ENCODE data around the gene ZNF629. TPM values are rescaled to one million over a fixed set of nuclear protein-coding genes. Genes with fewer than 3 reads are reported as not detected.
A peak's percentile ranks its signal among the peaks of the same experiment; 100 is the strongest.

Gene ZNF629
- total RNA-seq, 2 experiments from 2014 or later, result 1.6 to 1.7 TPM

DNA sequence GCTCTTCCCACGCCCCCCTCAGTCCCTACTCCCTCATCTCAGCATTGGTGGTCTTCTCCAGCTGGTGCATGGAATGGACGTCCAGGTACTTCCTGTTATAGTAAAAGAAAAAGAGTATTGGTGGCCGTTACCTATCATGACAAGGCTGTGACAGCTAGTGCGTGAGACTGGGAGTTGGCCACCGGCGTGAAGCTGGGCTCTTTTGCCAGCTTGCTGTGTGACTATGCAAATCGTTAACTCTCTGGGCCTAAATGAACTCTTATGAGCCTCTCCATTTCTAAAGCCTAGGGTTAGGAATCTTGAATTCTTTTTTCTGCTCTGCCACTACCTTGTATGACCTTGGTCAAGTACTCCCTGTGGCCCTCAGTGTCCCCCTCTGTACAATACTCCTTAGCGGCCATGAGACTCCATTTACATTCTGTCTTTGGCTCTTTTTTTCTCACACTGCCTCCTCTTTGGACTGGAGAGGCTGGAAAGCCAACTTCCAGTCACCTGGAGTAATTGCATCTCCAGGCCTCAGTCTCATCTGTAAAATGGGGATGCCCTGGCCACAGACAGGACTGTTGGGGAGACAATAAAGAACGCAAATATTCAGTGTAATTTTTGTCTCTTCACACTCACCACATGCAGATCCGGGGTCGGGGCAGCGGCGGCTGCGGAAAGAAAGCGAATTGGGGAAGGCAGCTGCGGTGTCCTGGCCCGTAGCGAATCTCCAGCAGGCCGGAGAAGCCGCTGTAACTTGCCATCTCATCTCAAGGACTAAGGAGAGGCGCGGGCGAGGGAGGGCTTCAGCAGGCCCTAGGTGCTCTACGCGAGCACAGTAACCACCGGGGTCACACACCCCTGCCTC is 26.2 kb downstream of the ZNF629 start:
- H3K9me3 Mint-ChIP-seq, result no peaks in the 10 kb centered on the region
- Histone ChIP-seq H3K4me1 (ENCODE audit: insufficient read depth, low read length) (peaks cover 35% of the 10 kb centered on the region), H3K27me3 (ENCODE audit: control insufficient read depth in 1 of 2, insufficient read depth in 2 of 2, low read length in 2 of 2) (no peaks in the 10 kb centered on the region), H3K27ac (ENCODE audit: low read depth in 1 of 2, low read length in 2 of 2) (no peak overlapping the region), H3K4me3 (ENCODE audit: low read length) (peak overlapping the region; percentile 99), H3K9me3 (ENCODE audit: control insufficient read depth in 1 of 2, insufficient read depth in 1 of 2, low read length in 2 of 2) (no peaks in the 10 kb centered on the region), H3K36me3 (ENCODE audit: insufficient read depth, low read length) (peaks cover 45% of the 10 kb centered on the region)
- ChIA-PET CTCF (no interaction called here), POLR2A (interaction anchor here (1.0 to 3.6 kb wide), 2 partner anchors 13 to 54 kb away, joined by 3 to 18 read pairs; partner anchors contain the start of gene PHKG2)
- intact Hi-C loops (cut with DNase I, micrococcal nuclease), result loop anchor here in 1 of 2 experiments (10.0 kb wide), 1 partner anchor 426 kb away; no protein-coding TSS in a partner anchor
- ATAC-seq (ENCODE audit: poor library complexity) (no peak), DNase-seq (peak in 1 of 14 experiments; percentile 57)
- H3K4me1 Mint-ChIP-seq (ENCODE audit: low read depth), result peaks cover 30% of the 10 kb centered on the region
- H3K4me3 Mint-ChIP-seq, result peak overlapping the region; percentile 99
- peaks cover 58% of the 10 kb centered on the region for H3K36me3 Mint-ChIP-seq (ENCODE audit: low read depth)
- TF ChIP-seq, protein P1, sequence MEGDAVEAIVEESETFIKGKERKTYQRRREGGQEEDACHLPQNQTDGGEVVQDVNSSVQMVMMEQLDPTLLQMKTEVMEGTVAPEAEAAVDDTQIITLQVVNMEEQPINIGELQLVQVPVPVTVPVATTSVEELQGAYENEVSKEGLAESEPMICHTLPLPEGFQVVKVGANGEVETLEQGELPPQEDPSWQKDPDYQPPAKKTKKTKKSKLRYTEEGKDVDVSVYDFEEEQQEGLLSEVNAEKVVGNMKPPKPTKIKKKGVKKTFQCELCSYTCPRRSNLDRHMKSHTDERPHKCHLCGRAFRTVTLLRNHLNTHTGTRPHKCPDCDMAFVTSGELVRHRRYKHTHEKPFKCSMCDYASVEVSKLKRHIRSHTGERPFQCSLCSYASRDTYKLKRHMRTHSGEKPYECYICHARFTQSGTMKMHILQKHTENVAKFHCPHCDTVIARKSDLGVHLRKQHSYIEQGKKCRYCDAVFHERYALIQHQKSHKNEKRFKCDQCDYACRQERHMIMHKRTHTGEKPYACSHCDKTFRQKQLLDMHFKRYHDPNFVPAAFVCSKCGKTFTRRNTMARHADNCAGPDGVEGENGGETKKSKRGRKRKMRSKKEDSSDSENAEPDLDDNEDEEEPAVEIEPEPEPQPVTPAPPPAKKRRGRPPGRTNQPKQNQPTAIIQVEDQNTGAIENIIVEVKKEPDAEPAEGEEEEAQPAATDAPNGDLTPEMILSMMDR (IDR thresholded peaks at IDR 0.05), result no peak
- no peaks in the 10 kb centered on the region for H3K27me3 Mint-ChIP-seq
- peak overlapping the region; percentile 85 for H3K27ac Mint-ChIP-seq

DNA sequence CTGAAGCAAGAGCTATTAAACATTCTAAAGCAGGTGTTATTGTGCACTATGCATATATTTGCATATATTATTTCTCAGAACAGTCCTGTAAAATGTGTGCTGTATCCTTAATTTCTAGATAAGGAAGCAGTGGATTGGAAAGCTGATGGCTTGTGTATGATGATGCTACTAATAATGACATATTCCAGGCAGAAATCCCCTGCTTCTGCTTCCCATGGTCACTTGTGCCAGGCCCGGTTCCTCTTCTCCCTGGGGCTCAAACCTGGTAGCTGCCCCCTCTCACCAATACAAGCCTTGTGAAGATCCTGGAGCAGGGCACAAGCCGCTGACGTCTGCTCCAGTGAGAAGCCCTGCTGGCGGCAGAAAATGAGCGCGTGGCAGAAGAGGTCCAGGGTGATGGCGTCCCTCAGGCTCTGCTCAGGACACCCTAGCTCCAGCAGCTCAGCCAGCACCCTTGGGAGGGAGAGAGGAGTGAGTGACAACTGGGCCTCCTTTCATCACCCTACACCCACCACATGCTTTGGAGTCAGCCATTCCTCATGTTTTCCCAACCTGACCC is 26.9 kb downstream of the ZNF629 start:
- TF ChIP-seq, protein P1 (IDR thresholded peaks at IDR 0.05), result no peak
- POLR2A ChIA-PET, result interaction anchor here (1.0 to 3.6 kb wide), 3 partner anchors 12 to 55 kb away, joined by 3 to 18 read pairs (median 3); partner anchors contain the start of gene PHKG2
- H3K9me3 ChIP-seq (ENCODE audit: control insufficient read depth in 1 of 2, insufficient read depth in 1 of 2, low read length in 2 of 2), result no peaks in the 10 kb centered on the region
- ATAC-seq (ENCODE audit: poor library complexity) (no peak), DNase-seq (no peak)
- peaks cover 30% of the 10 kb centered on the region for H3K4me1 Mint-ChIP-seq (ENCODE audit: low read depth)
- peaks cover 58% of the 10 kb centered on the region for H3K36me3 Mint-ChIP-seq (ENCODE audit: low read depth)
- H3K27ac Mint-ChIP-seq, result no peak overlapping the region
- peaks cover 40% of the 10 kb centered on the region for H3K36me3 ChIP-seq (ENCODE audit: insufficient read depth, low read length)
- intact Hi-C loops (cut with DNase I, micrococcal nuclease), result loop anchor here in 1 of 2 experiments (10.0 kb wide), 1 partner anchor 425 kb away; no protein-coding TSS in a partner anchor
- CTCF ChIA-PET, result no interaction called here
- peak overlapping the region; percentile 99 for H3K4me3 Mint-ChIP-seq
- H3K27me3 ChIP-seq (ENCODE audit: control insufficient read depth in 1 of 2, insufficient read depth in 2 of 2, low read length in 2 of 2), result no peaks in the 10 kb centered on the region
- no peaks in the 10 kb centered on the region for H3K27me3 Mint-ChIP-seq
- H3K4me1 ChIP-seq (ENCODE audit: insufficient read depth, low read length), result peaks cover 35% of the 10 kb centered on the region
- H3K9me3 Mint-ChIP-seq, result no peaks in the 10 kb centered on the region
- no peak overlapping the region for H3K27ac ChIP-seq (ENCODE audit: low read depth in 1 of 2, low read length in 2 of 2)
- H3K4me3 ChIP-seq (ENCODE audit: low read length), result no peak overlapping the region

DNA sequence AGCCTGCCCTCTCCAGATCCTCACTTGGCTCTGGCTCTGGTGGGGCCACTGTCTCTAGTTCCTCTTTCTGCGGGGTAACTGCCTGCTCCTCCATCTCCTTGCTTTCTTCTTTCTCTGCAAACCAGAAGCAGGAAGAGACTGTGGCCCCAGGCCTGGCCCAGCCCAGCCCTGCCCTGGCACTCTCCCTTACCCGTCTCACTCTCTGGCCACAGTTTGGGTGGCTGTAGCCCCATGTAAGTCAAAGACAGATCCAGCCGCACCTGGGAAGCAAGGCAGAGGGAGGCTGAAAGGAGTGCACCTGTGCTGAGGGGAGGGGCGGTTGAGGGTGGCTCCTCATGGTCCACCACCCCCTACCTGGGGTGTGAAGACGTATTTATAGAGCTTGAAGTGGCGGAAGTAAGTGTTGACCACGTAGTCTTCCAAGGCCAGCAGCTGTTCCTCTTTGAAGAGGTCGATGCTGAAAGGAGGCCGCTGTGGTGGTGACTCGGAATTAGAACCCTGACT is 28.0 kb downstream of the ZNF629 start:
- Histone ChIP-seq H3K4me1 (ENCODE audit: insufficient read depth, low read length) (peaks cover 31% of the 10 kb centered on the region), H3K4me3 (ENCODE audit: low read length) (no peak overlapping the region), H3K36me3 (ENCODE audit: insufficient read depth, low read length) (peaks cover 38% of the 10 kb centered on the region), H3K27me3 (ENCODE audit: control insufficient read depth in 1 of 2, insufficient read depth in 2 of 2, low read length in 2 of 2) (no peaks in the 10 kb centered on the region), H3K27ac (ENCODE audit: low read depth in 1 of 2, low read length in 2 of 2) (no peak overlapping the region), H3K9me3 (ENCODE audit: control insufficient read depth in 1 of 2, insufficient read depth in 1 of 2, low read length in 2 of 2) (no peaks in the 10 kb centered on the region)
- TF ChIP-seq, protein P1 (IDR thresholded peaks at IDR 0.05), result no peak
- Mint-ChIP-seq H3K4me3 (peak overlapping the region; percentile 35), H3K27ac (no peak overlapping the region), H3K4me1 (ENCODE audit: low read depth) (peaks cover 30% of the 10 kb centered on the region), H3K36me3 (ENCODE audit: low read depth) (peaks cover 58% of the 10 kb centered on the region), H3K27me3 (no peaks in the 10 kb centered on the region), H3K9me3 (no peaks in the 10 kb centered on the region)
- DNase-seq, result peak in 1 of 14 experiments; percentile 31
- no peak for ATAC-seq (ENCODE audit: poor library complexity)
- ChIA-PET POLR2A (interaction anchor here (1.1 to 3.6 kb wide), 2 partner anchors 11 to 16 kb away, joined by 3 to 18 read pairs; partner anchors contain the start of gene PHKG2), CTCF (no interaction called here)
- intact Hi-C loops (cut with DNase I, micrococcal nuclease), result no loop called here

Data from CD4-positive, alpha-beta T cell (primary cell).